CD4-positive, alpha-beta T cell treated with Interleukin-15 for 1 hour (primary cell): ENCODE results near the gene SLC26A6.
A peak's percentile ranks its signal among the peaks of the same experiment; 100 is the strongest.

ENCODE experiments used
- DNase-seq: peaks from one replicate; pipeline ENCODE4 v3.0.0-alpha.2; 2020

The SLC26A6 gene

GRCh38 chr3:48598323-48599076, 36.8 kb downstream of the SLC26A6 start:
- DNase-seq: no peak

DNA sequence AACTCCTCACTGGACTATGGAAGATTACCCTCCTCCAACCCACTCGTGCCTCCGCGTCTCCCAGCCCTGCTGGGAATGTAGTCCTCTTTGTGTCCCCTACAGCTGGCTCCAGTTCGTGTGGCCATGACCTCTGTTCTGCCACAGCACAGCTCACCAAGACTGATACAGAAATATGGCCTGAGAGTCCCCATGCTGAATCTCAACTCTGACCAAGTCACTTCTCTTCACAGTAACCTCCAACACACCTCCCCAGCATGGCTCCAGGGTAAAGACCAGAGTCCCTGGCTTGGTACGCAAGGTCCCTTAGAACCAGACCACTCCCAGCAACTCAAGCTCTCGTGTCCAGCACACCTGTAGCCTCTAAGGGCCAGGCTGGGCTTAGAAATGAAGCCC, 37.9 kb downstream of the SLC26A6 start:
- no peak for DNase-seq

- DNase-seq: no peak
Measured at GRCh38 chr3:48596676-48597407, 38.4 kb downstream of the SLC26A6 start.

DNA sequence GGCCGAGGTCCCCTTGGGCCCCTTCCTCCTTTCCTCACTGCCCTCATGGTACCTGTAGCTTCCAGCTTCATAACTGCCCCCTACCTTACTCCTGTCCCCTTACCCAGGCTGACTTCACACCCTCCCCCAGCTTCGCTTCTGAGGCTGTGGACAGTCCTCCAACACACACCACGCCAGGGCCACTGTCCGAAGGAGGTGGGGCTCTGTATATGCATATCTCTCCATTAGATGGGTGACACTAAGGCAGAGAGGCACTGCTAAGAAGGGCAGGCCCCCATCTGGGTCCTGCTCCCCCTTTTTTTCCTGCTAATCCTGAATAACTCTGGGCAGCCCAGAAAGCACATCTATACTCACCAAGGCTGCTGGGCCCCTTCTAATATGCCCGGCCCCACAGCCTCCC, 39.1 kb downstream of the SLC26A6 start:
- DNase-seq: no peak

- DNase-seq: peak; percentile 29
Measured at GRCh38 chr3:48595526-48596121, 39.6 kb downstream of the SLC26A6 start.

DNA sequence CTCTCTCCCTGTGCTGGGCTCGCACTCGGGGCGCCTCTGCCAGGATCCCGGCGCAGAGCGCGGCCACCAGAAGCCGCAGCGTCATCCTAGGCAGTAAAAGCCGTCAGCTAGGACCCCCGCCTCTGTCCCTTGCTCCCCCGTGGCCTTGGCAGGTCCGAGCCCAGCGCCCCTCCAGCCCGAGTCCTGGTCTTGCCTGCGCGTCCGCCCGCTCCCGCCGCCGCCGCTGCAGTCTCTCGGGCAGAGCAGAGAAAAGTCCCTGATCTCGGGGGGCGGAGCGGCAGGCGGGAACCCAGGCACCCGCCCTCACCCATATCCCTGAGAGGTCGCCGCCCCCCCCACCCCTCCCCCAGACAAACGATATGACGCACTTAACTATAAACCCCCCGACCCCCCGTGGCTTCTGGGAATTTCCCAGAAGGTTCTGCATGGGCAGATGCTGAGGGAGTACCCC, 40.2 kb downstream of the SLC26A6 start, which contains the start of gene COL7A1:
Gene COL7A1, minus strand, starts transcription at position 255 of the 451 bp plus-strand sequence. Its CDS starts 170 bp downstream, at position 85.
- no peak for DNase-seq

GRCh38 chr3:48594417-48595049, 40.7 kb downstream of the SLC26A6 start:
- no peak for DNase-seq

GRCh38 chr3:48593337-48593736, 41.9 kb downstream of the SLC26A6 start:
- no peak for DNase-seq

- no peak for DNase-seq
Measured at GRCh38 chr3:48592519-48593087, 42.7 kb downstream of the SLC26A6 start.

DNA sequence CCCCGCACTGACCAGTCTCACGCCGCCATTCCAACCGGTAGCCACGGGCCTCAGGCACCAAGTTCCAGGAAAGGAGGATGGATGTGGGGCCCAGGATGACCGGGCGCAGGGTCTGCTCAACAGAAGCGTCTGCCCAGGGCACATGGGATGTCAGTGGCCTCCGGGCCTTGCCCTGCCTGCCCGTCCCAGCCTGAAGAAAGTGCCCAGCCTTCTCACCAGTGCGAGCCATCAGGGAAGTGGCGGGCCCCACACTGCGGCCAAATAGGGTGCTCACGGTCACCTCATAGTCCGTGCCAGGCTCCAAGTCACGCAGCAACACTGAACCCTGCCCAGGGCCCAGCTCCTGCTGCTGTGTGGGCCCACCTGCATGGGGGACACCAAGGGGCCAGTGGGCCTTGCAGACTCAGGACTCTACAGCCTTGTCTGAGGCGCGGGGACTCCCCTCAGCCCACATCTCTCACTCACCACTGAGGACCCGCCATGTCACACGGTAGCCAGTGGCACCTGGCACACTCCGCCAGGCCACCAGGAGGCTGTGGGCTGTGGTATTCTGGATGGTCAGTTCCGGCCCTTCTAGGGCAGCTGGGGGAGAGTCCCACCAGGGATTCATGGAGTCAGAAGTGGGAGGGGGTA, 43.3 kb downstream of the SLC26A6 start:
- no peak for DNase-seq

DNA sequence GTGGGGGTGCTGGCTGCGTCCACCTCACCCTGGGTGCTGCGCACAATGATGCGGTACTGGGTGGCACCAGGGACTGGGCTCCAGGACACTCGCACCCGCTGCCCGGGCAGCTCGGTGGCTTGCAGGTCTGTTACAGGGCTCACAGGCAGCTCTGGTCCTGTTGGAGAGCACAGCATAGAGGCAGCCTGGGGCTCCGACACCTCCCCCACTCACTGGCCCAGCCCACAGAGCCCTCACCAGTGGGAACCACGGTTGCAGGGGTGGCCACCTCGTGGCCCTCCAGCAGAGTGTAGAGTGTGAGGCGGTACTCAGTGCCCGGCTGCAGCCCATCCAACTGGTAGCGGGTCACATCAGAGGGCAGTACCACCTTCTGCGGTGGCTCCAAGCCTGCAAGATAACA, 43.8 kb downstream of the SLC26A6 start:
- no peak for DNase-seq

DNA sequence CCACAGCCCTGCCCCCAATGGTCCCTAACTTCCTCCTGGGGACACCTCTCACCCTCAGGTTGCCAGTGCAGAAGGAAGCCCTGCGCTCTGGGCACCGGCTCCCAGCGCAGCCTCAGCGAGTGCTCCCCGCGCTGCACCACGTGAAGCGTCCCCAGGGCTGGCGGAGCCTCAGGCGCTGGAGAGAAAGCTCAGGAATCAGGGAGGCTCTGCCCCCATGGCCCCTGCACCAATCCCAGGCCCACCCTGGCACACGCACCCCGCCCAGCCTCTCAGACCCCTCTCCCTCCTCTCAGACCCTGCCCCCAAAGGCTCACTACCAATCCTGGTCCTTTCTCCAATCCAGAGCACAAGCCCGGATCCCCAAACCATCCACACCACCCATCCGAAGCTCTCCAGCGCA, 47.0 kb downstream of the SLC26A6 start:
- DNase-seq: no peak

- DNase-seq: no peak
Measured at GRCh38 chr3:48587686-48588085, 47.6 kb downstream of the SLC26A6 start.

DNA sequence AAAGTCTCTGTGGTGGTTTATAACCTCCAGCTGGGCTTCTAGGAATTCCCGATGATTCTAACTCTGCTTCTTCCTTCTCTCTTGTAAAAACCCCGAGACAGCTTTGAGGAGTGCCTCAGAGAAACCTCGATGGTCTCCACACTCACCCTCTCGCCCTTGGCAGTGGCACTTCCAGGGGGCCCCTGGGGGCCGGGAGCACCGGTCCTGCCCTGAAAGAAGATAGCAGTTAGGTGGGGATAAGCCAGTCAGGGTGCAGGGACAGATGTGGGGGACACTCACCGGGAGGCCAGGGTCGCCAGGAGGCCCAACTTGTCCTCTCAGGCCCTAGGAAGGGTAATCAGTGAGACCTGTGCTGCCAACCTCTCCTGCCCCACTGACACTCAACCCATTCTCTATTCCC, 49.9 kb downstream of the SLC26A6 start:
- no peak for DNase-seq

DNA sequence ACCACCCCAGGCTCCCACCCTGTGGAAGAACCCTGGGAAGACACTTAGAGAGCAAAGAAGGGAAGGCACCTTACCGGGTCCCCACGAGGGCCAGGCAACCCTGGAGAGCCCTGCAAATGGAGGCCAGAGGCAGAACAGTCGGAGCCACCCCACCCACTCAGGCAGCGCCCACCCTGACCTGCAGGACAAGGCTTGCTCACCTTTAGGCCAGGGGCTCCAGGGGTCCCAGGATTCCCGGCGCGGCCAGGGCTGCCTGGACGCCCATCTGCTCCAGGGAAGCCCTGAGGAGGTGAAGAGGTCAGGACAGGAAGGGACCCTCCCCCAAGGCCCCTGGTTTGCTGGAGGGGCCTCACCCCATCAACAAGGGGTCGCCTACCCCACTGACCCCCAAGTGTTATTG, 50.4 kb downstream of the SLC26A6 start:
- no peak for DNase-seq

DNA sequence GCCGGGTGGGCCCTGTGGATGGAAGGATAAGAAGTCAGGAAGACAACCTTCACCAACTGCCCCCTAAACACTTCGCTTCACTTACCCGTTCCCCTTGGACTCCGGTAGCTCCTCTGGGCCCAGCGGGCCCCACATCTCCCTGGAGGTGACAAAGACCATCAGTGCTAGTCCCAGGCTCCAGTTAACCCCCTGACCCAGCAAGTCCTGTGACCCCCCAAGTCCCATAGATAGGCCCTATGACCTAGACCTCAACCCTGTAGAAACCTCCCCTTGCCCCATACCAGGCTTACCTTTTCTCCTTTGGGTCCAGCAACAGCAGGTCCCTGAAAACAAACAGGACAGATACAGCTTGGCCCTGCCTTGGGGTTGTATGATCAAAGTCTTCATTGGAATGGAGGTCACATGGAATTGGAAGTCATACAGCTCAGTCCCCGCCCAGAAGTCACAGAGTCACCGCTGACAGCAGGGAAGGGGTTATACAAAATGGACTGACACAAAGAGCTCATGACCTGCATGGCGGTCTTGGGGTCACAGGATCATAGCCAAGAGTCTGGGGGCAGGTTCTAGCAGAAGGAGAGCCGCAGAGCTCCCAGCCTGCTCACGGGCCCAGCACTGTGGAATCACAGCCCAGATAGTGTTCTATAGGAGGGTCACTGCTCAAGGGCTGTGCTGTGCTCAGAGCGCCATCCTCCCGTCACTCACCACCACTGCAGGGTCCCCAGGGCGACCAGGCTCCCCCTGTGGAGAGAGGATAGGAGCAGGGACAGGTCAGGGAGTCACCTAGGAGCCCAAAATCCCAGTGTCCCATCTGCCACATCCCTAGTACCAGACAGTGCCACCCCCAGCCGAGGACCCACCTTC, 53.4 kb downstream of the SLC26A6 start:
- DNase-seq: no peak

DNA sequence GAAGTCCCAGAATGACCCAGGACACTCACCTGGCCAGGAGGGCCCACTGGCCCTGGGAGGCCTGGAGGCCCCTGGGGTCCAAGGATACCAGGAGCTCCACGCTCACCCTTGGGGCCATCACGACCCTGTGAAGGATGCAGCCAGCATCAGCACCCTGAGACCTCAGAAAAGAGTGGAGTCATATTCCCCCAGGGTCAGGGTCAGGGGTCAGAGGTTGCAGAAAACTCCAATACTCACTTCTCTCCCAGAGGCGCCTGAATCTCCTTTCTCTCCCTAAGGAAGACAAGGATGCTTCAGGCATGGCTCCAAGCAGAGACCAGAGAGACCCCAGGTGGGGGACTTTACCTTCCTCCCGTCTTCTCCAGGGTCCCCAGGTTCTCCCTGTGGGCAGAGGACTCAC, 58.6 kb downstream of the SLC26A6 start:
- DNase-seq: no peak
